GM18870 (cell line): ENCODE results near the gene FSTL1.

ENCODE experiments used
- ATAC-seq: cut with Tn5 transposase; IDR thresholded peaks from one replicate; pipeline ENCODE4 v1.9.1; 2021; ENCODE audit warnings: moderate library complexity; ENCODE audit not compliant: unreplicated experiment

The FSTL1 gene

GRCh38 chr3:120469440-120469839 is 18.6 kb upstream of the FSTL1 start:
- no peak for ATAC-seq

GRCh38 chr3:120468635-120469295 is 18.0 kb upstream of the FSTL1 start:
- no peak for ATAC-seq

- no peak for ATAC-seq
Observed at GRCh38 chr3:120462409-120462959, 11.7 kb upstream of the FSTL1 start.

- ATAC-seq = no peak
Observed at GRCh38 chr3:120461416-120461815, 10.6 kb upstream of the FSTL1 start.

- ATAC-seq = no peak
Observed at GRCh38 chr3:120460862-120461261, 10.1 kb upstream of the FSTL1 start.

GRCh38 chr3:120460181-120460790 is 9.5 kb upstream of the FSTL1 start:
- no peak for ATAC-seq

GRCh38 chr3:120459196-120459595 is 8.4 kb upstream of the FSTL1 start:
- no peak for ATAC-seq

GRCh38 chr3:120457827-120458226 is 7.0 kb upstream of the FSTL1 start:
- no peak for ATAC-seq

- no peak for ATAC-seq
Observed at GRCh38 chr3:120454076-120454689, 3.4 kb upstream of the FSTL1 start.

- no peak for ATAC-seq
Observed at GRCh38 chr3:120452816-120453215, 2.0 kb upstream of the FSTL1 start.

GRCh38 chr3:120451806-120452205 is 1.0 kb upstream of the FSTL1 start:
- ATAC-seq = no peak

- no peak for ATAC-seq
Observed at GRCh38 chr3:120451272-120451761, 525 bp upstream of the FSTL1 start.

GRCh38 chr3:120449701-120450599 is 842 bp downstream of the FSTL1 start:
- no peak for ATAC-seq

GRCh38 chr3:120449251-120449650 is 1.5 kb downstream of the FSTL1 start:
- no peak for ATAC-seq

- no peak for ATAC-seq
Observed at GRCh38 chr3:120448756-120449155, 2.0 kb downstream of the FSTL1 start.

GRCh38 chr3:120446891-120447668 is 3.7 kb downstream of the FSTL1 start:
- no peak for ATAC-seq

- no peak for ATAC-seq
Observed at GRCh38 chr3:120445654-120446053, 5.1 kb downstream of the FSTL1 start.

- no peak for ATAC-seq
Observed at GRCh38 chr3:120443626-120444123, 7.1 kb downstream of the FSTL1 start.

GRCh38 chr3:120442975-120443517 is 7.7 kb downstream of the FSTL1 start:
- ATAC-seq = no peak

- ATAC-seq = no peak
Observed at GRCh38 chr3:120441776-120442175, 9.0 kb downstream of the FSTL1 start.
